ENCODE results near the gene TCEAL9.

TCEAL9 gene

DNA sequence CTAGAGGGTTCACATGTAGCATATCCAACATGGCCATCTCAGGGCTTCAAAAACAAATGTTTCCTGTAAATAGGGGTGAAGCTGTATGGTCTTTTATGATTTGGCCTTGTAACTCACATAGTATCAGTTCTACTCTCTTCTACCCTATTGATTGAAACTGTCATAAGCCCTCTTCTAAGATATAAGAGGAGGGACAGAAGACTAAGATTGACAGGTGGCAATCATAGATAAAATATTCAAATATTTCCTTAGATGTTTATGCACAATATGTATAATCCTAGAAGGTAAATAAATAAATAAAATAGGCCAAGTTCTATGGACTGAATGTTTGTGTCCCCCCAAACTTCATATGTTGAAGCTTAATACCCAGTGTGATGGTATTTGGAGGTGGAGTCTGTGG is 13.2 kb downstream of the TCEAL9 start (continued):
- TF ChIP-seq REPIN1 (tag by site-specific recombination; IDR thresholded peaks at IDR 0.05; ENCODE audit: low read depth) (no peak), SP2 (tag by site-specific recombination; IDR thresholded peaks at IDR 0.05) (no peak), ZFP69B (tag by site-specific recombination; IDR thresholded peaks at IDR 0.05) (no peak), ZSCAN16 (tag by site-specific recombination; IDR thresholded peaks at IDR 0.05) (no peak), ZNF19 (tag by site-specific recombination; IDR thresholded peaks at IDR 0.05; ENCODE audit: low read depth) (no peak), ZNF391 (tag by site-specific recombination; IDR thresholded peaks at IDR 0.05; ENCODE audit: borderline replicate concordance, low read depth) (no peak)
- TF ChIP-seq, protein P1, sequence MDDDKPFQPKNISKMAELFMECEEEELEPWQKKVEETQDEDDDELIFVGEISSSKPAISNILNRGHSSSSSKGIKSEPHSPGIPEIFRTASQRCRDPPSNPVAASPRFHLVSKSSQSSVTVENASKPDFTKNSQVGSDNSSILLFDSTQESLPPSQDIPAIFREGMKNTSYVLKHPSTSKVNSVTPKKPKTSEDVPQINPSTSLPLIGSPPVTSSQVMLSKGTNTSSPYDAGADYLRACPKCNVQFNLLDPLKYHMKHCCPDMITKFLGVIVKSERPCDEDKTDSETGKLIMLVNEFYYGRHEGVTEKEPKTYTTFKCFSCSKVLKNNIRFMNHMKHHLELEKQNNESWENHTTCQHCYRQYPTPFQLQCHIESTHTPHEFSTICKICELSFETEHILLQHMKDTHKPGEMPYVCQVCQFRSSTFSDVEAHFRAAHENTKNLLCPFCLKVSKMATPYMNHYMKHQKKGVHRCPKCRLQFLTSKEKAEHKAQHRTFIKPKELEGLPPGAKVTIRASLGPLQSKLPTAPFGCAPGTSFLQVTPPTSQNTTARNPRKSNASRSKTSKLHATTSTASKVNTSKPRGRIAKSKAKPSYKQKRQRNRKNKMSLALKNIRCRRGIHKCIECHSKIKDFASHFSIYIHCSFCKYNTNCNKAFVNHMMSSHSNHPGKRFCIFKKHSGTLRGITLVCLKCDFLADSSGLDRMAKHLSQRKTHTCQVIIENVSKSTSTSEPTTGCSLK (tag by site-specific recombination; IDR thresholded peaks at IDR 0.05): no peak
- TF ChIP-seq, protein P2, sequence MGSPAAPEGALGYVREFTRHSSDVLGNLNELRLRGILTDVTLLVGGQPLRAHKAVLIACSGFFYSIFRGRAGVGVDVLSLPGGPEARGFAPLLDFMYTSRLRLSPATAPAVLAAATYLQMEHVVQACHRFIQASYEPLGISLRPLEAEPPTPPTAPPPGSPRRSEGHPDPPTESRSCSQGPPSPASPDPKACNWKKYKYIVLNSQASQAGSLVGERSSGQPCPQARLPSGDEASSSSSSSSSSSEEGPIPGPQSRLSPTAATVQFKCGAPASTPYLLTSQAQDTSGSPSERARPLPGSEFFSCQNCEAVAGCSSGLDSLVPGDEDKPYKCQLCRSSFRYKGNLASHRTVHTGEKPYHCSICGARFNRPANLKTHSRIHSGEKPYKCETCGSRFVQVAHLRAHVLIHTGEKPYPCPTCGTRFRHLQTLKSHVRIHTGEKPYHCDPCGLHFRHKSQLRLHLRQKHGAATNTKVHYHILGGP (tag by site-specific recombination; IDR thresholded peaks at IDR 0.05): no peak

DNA sequence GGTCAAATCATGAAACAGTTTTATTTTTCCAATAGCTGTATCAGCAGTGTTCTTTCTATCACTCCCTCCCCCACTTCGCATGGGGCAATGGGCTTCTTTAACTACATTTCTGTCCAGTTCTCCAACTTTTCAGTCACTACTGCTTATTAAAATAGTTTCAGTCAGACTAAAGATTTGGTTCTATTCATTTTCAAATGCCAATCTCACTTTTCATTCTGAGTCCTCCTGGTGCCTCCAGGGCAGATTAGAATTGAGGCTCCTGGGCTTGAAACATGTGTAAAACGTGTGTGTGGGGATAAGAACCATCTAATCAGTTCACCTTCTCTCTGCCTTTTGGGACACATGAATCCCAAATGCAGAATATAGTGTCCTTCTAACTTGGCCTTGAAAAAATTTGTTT is 16.6 kb downstream of the TCEAL9 start:
- ChIA-PET CTCF (interaction anchor here (1.1 kb wide), 1 partner anchor 92 kb away, joined by 4 read pairs; no protein-coding TSS in a partner anchor), POLR2A (interaction anchor here (1.2 kb wide), 1 partner anchor 17 kb away, joined by 3 read pairs; the partner anchor contains the start of gene TCEAL9)
- peaks cover 0 to 6% of the 10 kb centered on the region in 2 experiments; a peak in 1 of 3 replicates for H3K36me3 ChIP-seq (ENCODE audit: control insufficient read depth in 2 of 2, insufficient read depth in 1 of 2, low read length in 2 of 2)
- H3K4me1 ChIP-seq (ENCODE audit: control insufficient read depth, insufficient read depth, low read length): no peaks in the 10 kb centered on the region
- no peaks in the 10 kb centered on the region for H3K9me3 ChIP-seq (ENCODE audit: control insufficient read depth, insufficient read depth, low read depth, low read length)
- no peak for TF ChIP-seq IKZF3 (tag by site-specific recombination; IDR thresholded peaks at IDR 0.05)
- TF ChIP-seq ZNF2 (tag by site-specific recombination; IDR thresholded peaks at IDR 0.05): no peak
- TF ChIP-seq ZNF837 (tag by site-specific recombination; IDR thresholded peaks at IDR 0.05): no peak
- no peak for TF ChIP-seq KLF10 (tag by site-specific recombination; IDR thresholded peaks at IDR 0.05)
- TF ChIP-seq, protein P3, sequence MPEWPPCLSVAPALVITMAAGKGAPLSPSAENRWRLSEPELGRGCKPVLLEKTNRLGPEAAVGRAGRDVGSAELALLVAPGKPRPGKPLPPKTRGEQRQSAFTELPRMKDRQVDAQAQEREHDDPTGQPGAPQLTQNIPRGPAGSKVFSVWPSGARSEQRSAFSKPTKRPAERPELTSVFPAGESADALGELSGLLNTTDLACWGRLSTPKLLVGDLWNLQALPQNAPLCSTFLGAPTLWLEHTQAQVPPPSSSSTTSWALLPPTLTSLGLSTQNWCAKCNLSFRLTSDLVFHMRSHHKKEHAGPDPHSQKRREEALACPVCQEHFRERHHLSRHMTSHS (tag by site-specific recombination; IDR thresholded peaks at IDR 0.05): no peak
- no peak overlapping the region for H3K4me3 ChIP-seq (ENCODE audit: low read depth, low read length)
- no peak overlapping the region for H3K27ac ChIP-seq (ENCODE audit: extremely low read depth, low read depth, low read length)

DNA sequence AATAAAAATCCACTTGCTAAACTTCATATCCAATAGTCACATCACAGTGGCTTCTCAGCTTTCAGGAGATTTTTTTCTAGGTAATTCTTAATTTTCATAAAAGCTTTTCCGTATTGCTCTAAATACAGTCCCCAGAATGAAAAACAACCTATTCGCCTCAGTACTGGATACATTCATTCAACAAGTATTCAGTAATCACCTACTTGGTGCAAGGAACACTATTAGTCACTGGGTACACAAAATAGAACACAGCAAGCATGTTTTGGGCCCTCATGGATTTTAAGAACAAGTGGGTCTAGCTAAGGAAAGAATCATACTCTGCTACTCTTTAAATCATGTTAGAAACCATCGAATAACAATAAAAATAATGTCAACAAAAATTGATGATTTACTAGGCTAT is 17.3 kb downstream of the TCEAL9 start:
- peaks cover 4 to 13% of the 10 kb centered on the region in 2 experiments; a peak in 2 of 3 replicates for H3K36me3 ChIP-seq (ENCODE audit: control insufficient read depth in 2 of 2, insufficient read depth in 1 of 2, low read length in 2 of 2)
- POLR2A ChIA-PET: interaction anchor here (1.2 kb wide), 1 partner anchor 17 kb away, joined by 3 read pairs; the partner anchor contains the start of gene TCEAL9
- H3K27ac ChIP-seq (ENCODE audit: extremely low read depth, low read depth, low read length): no peak overlapping the region
- CTCF ChIA-PET: interaction anchor here (0.9 to 1.1 kb wide), 3 partner anchors 12 to 91 kb away, joined by 4 to 5 read pairs (median 4); no protein-coding TSS in a partner anchor
- H3K4me1 ChIP-seq (ENCODE audit: control insufficient read depth, insufficient read depth, low read length): no peaks in the 10 kb centered on the region
- H3K4me3 ChIP-seq (ENCODE audit: low read depth, low read length): no peak overlapping the region
- TF ChIP-seq SCRT2 (tag by site-specific recombination; IDR thresholded peaks at IDR 0.05): peak; percentile 61
- no peak for TF ChIP-seq ZBTB7A (tag by site-specific recombination; IDR thresholded peaks at IDR 0.05; ENCODE audit: low read depth)
- TF ChIP-seq, protein P4, sequence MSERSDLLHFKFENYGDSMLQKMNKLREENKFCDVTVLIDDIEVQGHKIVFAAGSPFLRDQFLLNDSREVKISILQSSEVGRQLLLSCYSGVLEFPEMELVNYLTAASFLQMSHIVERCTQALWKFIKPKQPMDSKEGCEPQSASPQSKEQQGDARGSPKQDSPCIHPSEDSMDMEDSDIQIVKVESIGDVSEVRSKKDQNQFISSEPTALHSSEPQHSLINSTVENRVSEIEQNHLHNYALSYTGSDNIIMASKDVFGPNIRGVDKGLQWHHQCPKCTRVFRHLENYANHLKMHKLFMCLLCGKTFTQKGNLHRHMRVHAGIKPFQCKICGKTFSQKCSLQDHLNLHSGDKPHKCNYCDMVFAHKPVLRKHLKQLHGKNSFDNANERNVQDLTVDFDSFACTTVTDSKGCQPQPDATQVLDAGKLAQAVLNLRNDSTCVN (tag by site-specific recombination; optimal IDR thresholded peaks at IDR 0.05): no peak
- TF ChIP-seq, protein P5, sequence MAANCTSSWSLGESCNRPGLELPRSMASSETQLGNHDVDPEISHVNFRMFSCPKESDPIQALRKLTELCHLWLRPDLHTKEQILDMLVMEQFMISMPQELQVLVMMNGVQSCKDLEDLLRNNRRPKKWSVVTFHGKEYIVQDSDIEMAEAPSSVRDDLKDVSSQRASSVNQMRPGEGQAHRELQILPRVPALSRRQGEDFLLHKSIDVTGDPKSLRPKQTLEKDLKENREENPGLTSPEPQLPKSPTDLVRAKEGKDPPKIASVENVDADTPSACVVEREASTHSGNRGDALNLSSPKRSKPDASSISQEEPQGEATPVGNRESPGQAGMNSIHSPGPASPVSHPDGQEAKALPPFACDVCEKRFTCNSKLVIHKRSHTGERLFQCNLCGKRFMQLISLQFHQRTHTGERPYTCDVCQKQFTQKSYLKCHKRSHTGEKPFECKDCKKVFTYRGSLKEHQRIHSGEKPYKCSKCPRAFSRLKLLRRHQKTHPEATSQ (tag by site-specific recombination; IDR thresholded peaks at IDR 0.05): no peak
- TF ChIP-seq GLIS2 (tag by site-specific recombination; IDR thresholded peaks at IDR 0.05): no peak
- H3K9me3 ChIP-seq (ENCODE audit: control insufficient read depth, insufficient read depth, low read depth, low read length): no peaks in the 10 kb centered on the region
